ENCODE measurements around the gene UNC80.

GRCh38 chr2:209771474-209772289, at the start of gene UNC80:
- TF ChIP-seq CTCF (IDR thresholded peaks at IDR 0.05) (no peak), POLR2A (IDR thresholded peaks at IDR 0.05) (no peak)
